Stomach (tissue), 9 donors: Measurements from ENCODE around the gene TRIM38. TPM values are rescaled to one million over a fixed set of nuclear protein-coding genes. Genes with fewer than 3 reads are reported as not detected.
"Not testable (repeated sequence)": the region's sequence is repeated elsewhere in the genome, so short reads cannot be mapped to it uniquely, and the experiment has no call there.

Experiments used
- DNase-seq, 2 donors: peaks; one replicate each; pipeline versions ENCODE4 v3.0.0 to v3.0.0-alpha.2; 2013 to 2019
- H3K27ac ChIP-seq, 5 donors: fragments of 200-600 bp in 4 of 5; sonication (generic) in 4 of 5; one replicate each; pipeline ENCODE4 v1.5.1; 2013 to 2019; ENCODE audit warnings: mild to moderate bottlenecking in 1 of 5, moderate library complexity in 1 of 5
- H3K27me3 ChIP-seq, 3 donors: fragments of 200-600 bp; sonication (generic); one replicate each; pipeline ENCODE4 v1.5.1; 2017 to 2019; ENCODE audit warnings: mixed run types in 1 of 3
- H3K36me3 ChIP-seq, 4 donors: fragments of 200-600 bp; sonication (generic); 1 replicate in 3 of 4; 2 replicates in 1 of 4; pipeline ENCODE4 v1.5.1; 2016 to 2019
- H3K4me1 ChIP-seq, 4 donors: fragments of 200-600 bp; sonication (generic); one replicate each; pipeline ENCODE4 v1.5.1; 2016 to 2019
- H3K4me3 ChIP-seq, 4 donors: fragments of 200-600 bp; sonication (generic) in 3 of 4; one replicate each; pipeline ENCODE4 v1.5.1; 2016 to 2019; ENCODE audit warnings: mild to moderate bottlenecking in 1 of 4
- H3K9me3 ChIP-seq, 4 donors: fragments of 200-600 bp; sonication (generic); one replicate each; pipeline ENCODE4 v1.5.1; 2016 to 2019
- EP300 ChIP-seq: sonication (generic); formaldehyde crosslinking; IDR thresholded peaks from one replicate; pipeline ENCODE4 v1.6.1; 2017; ENCODE audit warnings: antibody characterized with exemption
- POLR2A ChIP-seq, 4 donors: fragments of 450-650 bp; IDR thresholded peaks; one replicate each; pipeline ENCODE4 v1.6.1; 2016; ENCODE audit warnings: antibody characterized with exemption in 4 of 4, control low read depth in 2 of 4, mild to moderate bottlenecking in 1 of 4, moderate library complexity in 1 of 4
- POLR2AphosphoS5 ChIP-seq, 3 donors: sonication (generic); formaldehyde crosslinking; IDR thresholded peaks; one replicate each; pipeline ENCODE4 v1.6.1; 2016; ENCODE audit warnings: antibody characterized with exemption in 3 of 3
- WGBS, 5 donors: extraction: QIAGEN DNeasy Blood & Tissue Kit in 3 of 5; methylation state at CpG; one replicate each; pipeline versions ENCODE4 v1.1.5 to v1.1.7; 2013 to 2018; 5-methylcytosine and 5-hydroxymethylcytosine counted together
- intact Hi-C: fragments of 100-400 bp; cut with DNase I; formaldehyde crosslinking; loops from one replicate; pipeline ENCODE4 v1.15.1; 2023; ENCODE audit warnings: low total_unique reads
- polyA plus RNA-seq, 3 donors: library from polyadenylated mRNA; stranded (reverse); fragments of 200-250 nt; gene quantifications; one replicate each; pipeline ENCODE4 v1.2.3, GENCODE V29; 2013
- total RNA-seq, 5 donors: library from RNA; depleted of rRNA; stranded (reverse); fragments of >200 nt; gene quantifications; one replicate each; pipeline versions ENCODE4 v1.1.0 to v1.2.3, GENCODE V29; 2014 to 2016
- TF ChIP-seq, protein P1 (sequence below), 7 experiments: fragments of 450-650 bp in 4 of 7; fragments of 200-600 bp in 3 of 7; sonication (generic) in 3 of 7; IDR thresholded peaks; one replicate each; pipeline ENCODE4 v1.5.1; 2016 to 2019; ENCODE audit warnings: antibody characterized with exemption in 7 of 7, control low read depth in 2 of 7, mild to moderate bottlenecking in 1 of 7
- donor health status: healthy with polysubstance abuse.
- donor health status: Bipolar disorder and iron deficiency.
- donor health status: healthy.

Gene TRIM38
- total and polyA plus RNA-seq, 8 donors: 3.7 to 11.3 (median 6.0) TPM

DNA sequence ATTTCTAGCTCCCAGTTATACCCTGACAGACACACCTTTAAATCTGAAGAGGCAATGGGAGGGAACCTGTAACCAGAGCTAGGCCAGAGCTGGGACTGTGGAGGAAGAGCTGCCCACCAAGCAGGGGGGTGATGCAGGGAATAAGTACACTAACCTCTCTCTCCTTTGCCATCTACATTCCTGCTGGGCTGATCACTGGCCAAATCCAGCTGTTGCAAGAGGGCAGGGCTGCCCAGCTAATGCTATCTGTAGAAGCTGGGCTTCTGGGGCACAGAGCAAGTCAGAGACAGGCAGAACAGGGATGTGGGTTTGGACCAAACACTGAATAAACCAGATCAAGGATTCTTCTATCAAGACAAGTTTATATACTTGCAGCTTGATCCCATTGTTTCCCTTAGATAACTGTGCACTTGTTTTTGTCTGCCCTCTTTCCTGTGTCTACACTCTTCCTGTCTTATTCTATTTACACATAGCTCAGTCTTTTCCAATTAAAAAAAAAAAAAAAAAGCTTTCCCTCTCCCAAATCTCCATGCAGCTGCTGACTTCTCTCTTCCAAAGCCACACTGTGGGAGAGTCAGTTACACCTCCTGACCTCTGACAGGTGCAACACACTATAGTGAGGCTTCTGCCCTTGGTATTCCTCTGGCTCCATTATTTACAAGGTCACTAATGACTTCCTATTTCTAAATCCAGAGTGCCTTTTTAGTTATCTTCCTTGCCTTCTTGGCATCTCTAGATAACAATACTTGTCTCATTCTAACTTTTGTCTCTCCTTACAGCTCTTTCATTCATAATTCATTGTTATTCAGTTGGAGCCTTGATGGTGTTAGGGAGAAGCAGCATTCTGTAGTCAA, 43.7 kb downstream of the TRIM38 start:
- intact Hi-C loops: no loop called here
- H3K4me1 ChIP-seq: peaks cover 0 to 4% (median 0%) of the 10 kb centered on the region in 4 donors
- H3K4me3 ChIP-seq: no peak overlapping the region
- H3K36me3 ChIP-seq: peaks cover 0 to 16% (median 8%) of the 10 kb centered on the region in 4 donors
- H3K9me3 ChIP-seq: no peaks in the 10 kb centered on the region
- no peaks in the 10 kb centered on the region for H3K27me3 ChIP-seq
- H3K27ac ChIP-seq: no peak overlapping the region
- TF ChIP-seq POLR2A (IDR thresholded peaks at IDR 0.05): no peak
- TF ChIP-seq POLR2AphosphoS5 (IDR thresholded peaks at IDR 0.05): no peak
- TF ChIP-seq, protein P1, sequence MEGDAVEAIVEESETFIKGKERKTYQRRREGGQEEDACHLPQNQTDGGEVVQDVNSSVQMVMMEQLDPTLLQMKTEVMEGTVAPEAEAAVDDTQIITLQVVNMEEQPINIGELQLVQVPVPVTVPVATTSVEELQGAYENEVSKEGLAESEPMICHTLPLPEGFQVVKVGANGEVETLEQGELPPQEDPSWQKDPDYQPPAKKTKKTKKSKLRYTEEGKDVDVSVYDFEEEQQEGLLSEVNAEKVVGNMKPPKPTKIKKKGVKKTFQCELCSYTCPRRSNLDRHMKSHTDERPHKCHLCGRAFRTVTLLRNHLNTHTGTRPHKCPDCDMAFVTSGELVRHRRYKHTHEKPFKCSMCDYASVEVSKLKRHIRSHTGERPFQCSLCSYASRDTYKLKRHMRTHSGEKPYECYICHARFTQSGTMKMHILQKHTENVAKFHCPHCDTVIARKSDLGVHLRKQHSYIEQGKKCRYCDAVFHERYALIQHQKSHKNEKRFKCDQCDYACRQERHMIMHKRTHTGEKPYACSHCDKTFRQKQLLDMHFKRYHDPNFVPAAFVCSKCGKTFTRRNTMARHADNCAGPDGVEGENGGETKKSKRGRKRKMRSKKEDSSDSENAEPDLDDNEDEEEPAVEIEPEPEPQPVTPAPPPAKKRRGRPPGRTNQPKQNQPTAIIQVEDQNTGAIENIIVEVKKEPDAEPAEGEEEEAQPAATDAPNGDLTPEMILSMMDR (IDR thresholded peaks at IDR 0.05): no peak
- no peak for TF ChIP-seq EP300
- DNase-seq: no peak

DNA sequence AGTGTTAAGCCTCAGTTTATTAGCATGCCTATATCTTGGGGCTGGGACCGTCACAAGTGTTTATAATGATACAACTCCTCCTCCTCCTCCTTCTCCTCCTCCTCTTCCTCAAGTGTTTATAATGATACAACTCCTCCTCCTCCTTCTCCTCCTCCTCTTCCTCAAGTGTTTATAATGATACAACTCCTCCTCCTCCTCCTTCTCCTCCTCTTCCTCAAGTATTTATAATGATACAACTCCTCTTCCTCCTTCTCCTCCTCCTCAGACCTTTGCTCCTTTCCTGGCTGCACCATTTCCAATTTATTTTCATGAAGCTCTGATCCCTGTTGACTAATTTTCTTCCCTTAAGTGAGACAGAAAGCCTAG, 44.3 kb downstream of the TRIM38 start:
- H3K27me3 ChIP-seq, intact Hi-C loops, H3K27ac ChIP-seq, H3K4me1 ChIP-seq, DNase-seq, H3K9me3 ChIP-seq, H3K4me3 ChIP-seq: not testable (repeated sequence)
- WGBS, 5 donors: 43 to 83% (median 53%) methylated on average over 1 of the region's 1 CpG
- H3K36me3 ChIP-seq: peaks cover 0 to 10% (median 6%) of the 10 kb centered on the region in 4 donors

DNA sequence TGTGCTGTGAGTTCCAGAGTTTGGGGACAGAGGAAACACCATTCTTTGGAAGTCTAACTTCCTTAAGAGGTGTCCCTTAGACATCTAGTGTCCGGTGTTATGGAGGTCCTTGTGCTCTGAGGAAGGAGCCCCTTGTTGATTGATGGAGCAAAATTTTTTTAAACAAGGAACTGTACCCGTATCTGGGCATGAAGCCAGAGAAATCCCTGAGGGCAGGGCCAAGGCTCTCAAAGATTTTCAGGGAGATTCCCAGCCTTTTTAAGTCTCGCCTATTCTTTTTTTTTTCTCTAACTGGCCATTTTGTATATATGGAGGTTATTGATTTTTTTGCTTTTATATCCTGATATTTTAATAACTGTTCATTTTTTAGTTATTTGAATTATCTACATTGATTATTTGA, 45.9 kb downstream of the TRIM38 start:
- Histone ChIP-seq H3K4me3 (no peak overlapping the region), H3K4me1 (no peaks in the 10 kb centered on the region), H3K27me3 (no peaks in the 10 kb centered on the region), H3K9me3 (no peaks in the 10 kb centered on the region), H3K27ac (no peak overlapping the region), H3K36me3 (peaks cover 0 to 8% (median 6%) of the 10 kb centered on the region in 4 donors)
- TF ChIP-seq, protein P1 (IDR thresholded peaks at IDR 0.05): no peak
- no peak for TF ChIP-seq EP300
- no peak for TF ChIP-seq POLR2AphosphoS5 (IDR thresholded peaks at IDR 0.05)
- no peak for TF ChIP-seq POLR2A (IDR thresholded peaks at IDR 0.05)
- intact Hi-C loops: no loop called here
- no peak for DNase-seq
- 42 to 55% (median 53%) methylated on average over 3 of the region's 3 CpGs for WGBS, 5 donors

DNA sequence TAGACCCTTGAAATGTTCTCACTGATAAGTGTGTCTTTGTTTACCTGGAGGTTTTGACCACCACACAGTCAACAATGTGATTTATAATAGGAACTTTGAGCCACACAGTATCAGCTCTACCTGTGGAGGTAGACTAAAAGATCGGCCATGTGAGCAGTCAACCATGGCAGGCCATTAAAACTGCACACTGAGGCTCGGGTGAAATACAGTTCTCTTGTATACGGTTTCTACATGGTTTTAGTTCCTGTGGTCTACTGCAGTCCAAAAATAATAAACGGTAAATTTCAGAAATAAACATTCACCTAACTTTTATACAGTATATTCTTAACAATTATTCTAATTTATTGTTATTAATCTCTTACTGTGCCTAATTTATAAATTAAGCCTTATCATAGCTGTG, 47.2 kb downstream of the TRIM38 start:
- TF ChIP-seq EP300 (no peak), POLR2AphosphoS5 (IDR thresholded peaks at IDR 0.05) (no peak), POLR2A (IDR thresholded peaks at IDR 0.05) (no peak)
- TF ChIP-seq, protein P1 (IDR thresholded peaks at IDR 0.05): no peak
- H3K4me3 ChIP-seq: no peak overlapping the region
- no peak for DNase-seq
- no peaks in the 10 kb centered on the region for H3K27me3 ChIP-seq
- no peak overlapping the region for H3K27ac ChIP-seq
- intact Hi-C loops: no loop called here
- 84 to 92% (median 91%) methylated on average over 4 of the region's 4 CpGs for WGBS, 5 donors
- H3K4me1 ChIP-seq: no peaks in the 10 kb centered on the region
- H3K9me3 ChIP-seq: no peaks in the 10 kb centered on the region
- H3K36me3 ChIP-seq: peaks cover 0 to 2% (median 0%) of the 10 kb centered on the region in 4 donors

DNA sequence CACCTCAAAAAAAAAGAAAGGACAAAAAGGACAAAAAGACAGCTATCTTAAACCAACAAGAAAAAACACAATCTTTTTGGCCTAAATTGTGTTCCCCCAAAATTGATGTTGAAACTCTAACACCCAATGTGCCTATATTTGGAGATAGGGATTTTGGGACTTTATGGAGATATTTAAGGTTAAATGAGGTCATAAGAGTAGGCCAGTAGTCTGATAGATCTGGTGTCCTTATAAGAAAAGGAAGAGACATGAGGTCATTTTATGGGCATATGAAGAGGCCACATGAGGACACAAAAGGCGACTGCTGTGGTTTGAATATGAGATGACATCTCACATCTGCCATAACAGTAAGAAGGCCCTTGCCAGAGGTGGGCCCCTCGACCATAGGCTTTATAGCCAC, 49.5 kb downstream of the TRIM38 start:
- intact Hi-C loops: no loop called here
- 76 to 94% (median 89%) methylated on average over 2 of the region's 2 CpGs for WGBS, 5 donors
- no peak for DNase-seq
- Histone ChIP-seq H3K9me3 (no peaks in the 10 kb centered on the region), H3K36me3 (no peaks in the 10 kb centered on the region), H3K27ac (no peak overlapping the region), H3K4me3 (no peak overlapping the region), H3K4me1 (peaks cover 2 to 6% (median 4%) of the 10 kb centered on the region in 4 donors), H3K27me3 (no peaks in the 10 kb centered on the region)
- TF ChIP-seq EP300 (no peak), POLR2A (IDR thresholded peaks at IDR 0.05) (no peak), POLR2AphosphoS5 (IDR thresholded peaks at IDR 0.05) (no peak)
- TF ChIP-seq, protein P1 (IDR thresholded peaks at IDR 0.05): no peak

DNA sequence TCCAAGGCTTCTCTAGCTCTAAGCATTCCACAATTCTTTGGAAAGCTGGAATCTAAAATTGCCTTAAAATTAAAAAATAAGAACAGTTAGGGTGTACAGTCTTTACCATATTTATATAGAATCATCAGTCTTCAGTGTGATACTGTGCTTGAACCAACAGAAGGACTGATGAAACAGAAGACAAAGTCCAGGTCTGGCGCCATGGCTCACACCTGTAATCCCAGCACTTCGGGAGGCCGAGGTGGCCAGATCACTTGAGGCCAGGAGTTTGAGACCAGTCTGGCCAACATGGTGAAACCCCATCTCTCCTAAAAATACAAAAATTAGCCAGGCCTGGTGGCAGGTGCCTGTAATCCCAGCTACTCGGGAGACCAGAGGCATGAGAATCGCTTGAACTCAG, 51.8 kb downstream of the TRIM38 start:
- intact Hi-C loops, H3K36me3 ChIP-seq, H3K27me3 ChIP-seq, H3K4me3 ChIP-seq, DNase-seq, H3K27ac ChIP-seq, H3K9me3 ChIP-seq: not testable (repeated sequence)
- H3K4me1 ChIP-seq: peaks cover 7 to 19% (median 13%) of the 10 kb centered on the region in 4 donors
- 97 to 100% (median 98%) methylated on average over 5 of the region's 5 CpGs for WGBS, 5 donors
